NCI-H1436 treated with DMSO at 0.1 percent for 48 hours (cell line): ENCODE data around the gene RASL11B.

Source experiments
- DNase-seq: peaks from one replicate; lab custom pipeline; 2025; lab: John Stamatoyannopoulos, UW

The RASL11B gene

DNA sequence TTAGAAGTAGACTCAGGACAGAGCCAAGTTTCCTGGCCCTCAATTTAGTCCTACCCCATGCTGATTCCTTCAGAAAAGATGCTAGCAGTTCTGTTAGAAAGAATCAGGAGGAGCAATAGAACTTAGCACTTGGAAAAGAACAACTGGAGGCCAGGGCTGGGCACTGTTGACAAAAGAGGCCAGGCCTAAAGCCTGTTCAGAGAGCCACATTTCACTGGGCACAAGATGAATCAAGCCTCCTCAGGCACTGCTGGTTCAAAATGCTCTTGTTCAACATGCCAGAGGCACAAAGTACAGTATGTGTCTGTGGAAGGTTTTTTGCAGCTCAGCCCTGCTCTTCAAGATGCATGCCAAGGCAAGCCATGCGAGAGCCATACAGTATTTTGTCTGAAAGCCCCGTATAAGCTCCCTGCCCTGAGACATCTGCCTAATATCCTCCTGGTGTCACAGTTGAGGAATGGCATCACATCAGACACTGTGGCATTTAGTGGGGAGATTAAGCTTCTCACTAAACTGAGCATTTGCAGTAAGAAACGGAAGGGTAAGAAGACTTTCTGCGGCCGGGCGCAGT, 53.7 kb downstream of the RASL11B start:
- no peak for DNase-seq
